K562 (cell line): Measurements from ENCODE around the gene RXRA. TPM values are rescaled to one million over a fixed set of nuclear protein-coding genes. Genes with fewer than 3 reads are reported as not detected.
A peak's percentile ranks its signal among the peaks of the same experiment; 100 is the strongest.

Source experiments
- ATAC-seq: fragments of 200-7000 bp; cut with Tn5 transposase; 3 replicates; pipeline ENCODE4 v1.9.1; 2020; ENCODE audit warnings: moderate library complexity
- BruUV-seq: library from RNA; stranded (reverse); fragments of 400-500 nt; replicated peaks from 2 replicates; lab custom pipeline; 2021; lab: Mats Ljungman, UMichigan
- CTCF ChIA-PET: fragments of 300-600 bp; formaldehyde crosslinking; extraction: SDS; loops from one replicate; lab custom pipeline; 2021; ENCODE audit warnings: low intra/inter-chr PET ratio; lab: Yijun Ruan, JAX
- POLR2A ChIA-PET: fragments of 300-600, 350-650 bp; sonication (Branson Sonifier 250); formaldehyde crosslinking; extraction: SDS; loops from one replicate; lab custom pipeline; 2021; ENCODE audit warnings: antibody characterized with exemption, inconsistent platforms; lab: Yijun Ruan, JAX
- DNase-seq, 4 experiments: peaks; one replicate each; pipeline versions ENCODE4 v3.0.0 to v3.0.0-alpha.2; 2011 to 2018; ENCODE audit warnings: low spot score in 3 of 4, mixed read lengths in 3 of 4; ENCODE audit errors: extremely low read depth in 1 of 4
- FAIRE-seq: peaks from 2 replicates; lab custom pipeline; 2011; peaks lifted over from hg19 to GRCh38; lab: Jason Lieb, UNC
- H2AFZ ChIP-seq: 2 replicates; pipeline ENCODE4 v1.6.0; 2011; ENCODE audit warnings: low read depth, low read length, control low read depth, inconsistent platforms
- H3K27ac ChIP-seq: fragments of 200-600 bp; 3 replicates; pipeline ENCODE4 v1.8.0; 2011; ENCODE audit warnings: low read depth, mild to moderate bottlenecking, control low read depth, inconsistent platforms, low read length, moderate library complexity, mixed read lengths; ENCODE audit errors: extremely low read depth
- H3K27me3 ChIP-seq, 2 experiments: fragments of 300-600 bp in 1 of 2; 2 replicates in 1 of 2; 3 replicates in 1 of 2; pipeline versions ENCODE4 v1.6.0 to v1.8.0; 2011; ENCODE audit warnings: inconsistent platforms in 2 of 2, low read length in 2 of 2, mild to moderate bottlenecking in 1 of 2, mixed read lengths in 1 of 2, moderate library complexity in 1 of 2; ENCODE audit not compliant: control insufficient read depth in 2 of 2, insufficient read depth in 2 of 2
- H3K36me3 ChIP-seq: fragments of 300-600 bp; 3 replicates; pipeline ENCODE4 v1.8.0; 2011; ENCODE audit warnings: mild to moderate bottlenecking, low read length, inconsistent platforms; ENCODE audit not compliant: control insufficient read depth, insufficient read depth
- H3K4me1 ChIP-seq, 2 experiments: fragments of 200-600 bp in 1 of 2; replicated peaks in 1 of 2; 2 replicates in 1 of 2; 3 replicates in 1 of 2; pipeline versions ENCODE4 v1.5.1 to v1.8.0; 2011; ENCODE audit warnings: inconsistent platforms in 2 of 2, low read length in 2 of 2, mild to moderate bottlenecking in 1 of 2, mixed read lengths in 1 of 2, moderate library complexity in 1 of 2; ENCODE audit not compliant: control insufficient read depth in 2 of 2, insufficient read depth in 2 of 2
- H3K4me2 ChIP-seq: 2 replicates; pipeline ENCODE4 v1.6.1; 2011; ENCODE audit warnings: low read length, control low read depth, inconsistent platforms, mixed read lengths; ENCODE audit not compliant: insufficient read depth
- H3K4me3 ChIP-seq: fragments of 200-600 bp; sonication (generic), shearing (Covaris generic); 2 replicates; pipeline ENCODE4 v1.5.1; 2016; ENCODE audit warnings: control low read depth, inconsistent platforms
- H3K79me2 ChIP-seq: fragments of 200-600 bp; 3 replicates; pipeline ENCODE4 v1.8.0; 2011; ENCODE audit warnings: low read length, inconsistent platforms; ENCODE audit not compliant: control insufficient read depth, insufficient read depth
- H3K9ac ChIP-seq, 2 experiments: 2 replicates each; pipeline versions ENCODE4 v1.6.0 to v1.6.1; 2011; ENCODE audit warnings: low read depth in 2 of 2, low read length in 2 of 2, control low read depth in 1 of 2, inconsistent platforms in 1 of 2, mild to moderate bottlenecking in 1 of 2, mixed read lengths in 1 of 2; ENCODE audit not compliant: insufficient read depth in 1 of 2
- H3K9me1 ChIP-seq: one replicate; pipeline ENCODE4 v1.6.0; 2011; ENCODE audit warnings: inconsistent platforms, mild to moderate bottlenecking, low read length, moderate library complexity; ENCODE audit not compliant: control insufficient read depth, insufficient read depth
- H3K9me3 ChIP-seq: replicated peaks from 2 replicates; pipeline ENCODE4 v1.5.1; 2011; ENCODE audit warnings: low read depth, low read length, inconsistent platforms; ENCODE audit not compliant: control insufficient read depth, insufficient read depth
- H4K20me1 ChIP-seq: replicated peaks from 2 replicates; pipeline ENCODE4 v1.6.1; 2011; ENCODE audit warnings: low read length, inconsistent platforms, mixed read lengths; ENCODE audit not compliant: control insufficient read depth, insufficient read depth
- SMARCA4 ChIP-seq: fragments of 450-650 bp; IDR thresholded peaks from 2 replicates; pipeline ENCODE4 v1.6.1; 2016
- YY1 ChIP-seq, 3 experiments: IDR thresholded peaks; 2 replicates each; pipeline ENCODE4 v1.6.1; 2011; ENCODE audit warnings: low read length in 2 of 3, mild to moderate bottlenecking in 2 of 3, moderate library complexity in 2 of 3, borderline replicate concordance in 1 of 3, control low read depth in 1 of 3, low read depth in 1 of 3; ENCODE audit not compliant: insufficient read depth in 3 of 3, insufficient replicate concordance in 2 of 3, control insufficient read depth in 1 of 3, insufficient read length in 1 of 3; ENCODE audit errors: extremely low read depth in 1 of 3
- WGBS: fragments of 100-300 bp; shearing (Covaris generic); methylation state at CpG from one replicate; pipeline ENCODE4 v1.1.6; 2016; ENCODE audit warnings: low coverage, mixed read lengths; ENCODE audit not compliant: insufficient coverage; ENCODE audit errors: missing lambda C conversion rate; 5-methylcytosine and 5-hydroxymethylcytosine counted together
- in situ Hi-C: fragments of 300-500 bp; cut with MboI; formaldehyde crosslinking; loops from 4 replicates; pipeline ENCODE4 v1.15.0; 2018; ENCODE audit warnings: inconsistent platforms, mixed read lengths
- intact Hi-C: fragments of 100-400 bp; cut with micrococcal nuclease; formaldehyde crosslinking; loops from 2 replicates; pipeline ENCODE4 v1.14.2; 2022
- polyA plus RNA-seq, 8 experiments: library from polyadenylated mRNA; depleted of rRNA in 4 of 8; stranded (reverse) in 5 of 8; unstranded in 3 of 8; fragments of >200 nt; fragmentation: Nextera tagmentation in 2 of 8; fragmentation: Illumina TruSeq in 1 of 8; extraction: Ambion mirVana in 2 of 8; extraction: Trizol in 1 of 8; gene quantifications; 2 replicates each; pipeline versions ENCODE4 v1.2.1 to v1.2.3, GENCODE V29; 2011 to 2014; ENCODE audit warnings: inconsistent platforms in 1 of 8, missing spikeins in 1 of 8
- total RNA-seq, 7 experiments: library from RNA; depleted of rRNA in 6 of 7; stranded (reverse); fragments of >200 nt in 6 of 7; fragmentation: Illumina TruSeq in 2 of 7; extraction: Trizol in 2 of 7; gene quantifications; 2 replicates each; pipeline versions ENCODE4 v1.2.1 to v1.2.3, GENCODE V29; 2011 to 2021; ENCODE audit warnings: low replicate concordance in 1 of 7
- TF ChIP-seq, protein P1 (sequence below): fragments of 450-650 bp; IDR thresholded peaks from 2 replicates; pipeline ENCODE4 v1.6.1; 2016; ENCODE audit warnings: mild to moderate bottlenecking, moderate library complexity

Gene RXRA
- total and polyA plus RNA-seq, 9 of the 15 experiments (the other 6 are each of a cell fraction or from before 2014, with no cell fraction given), result 0.35 to 23.6 (median 4.6) TPM

DNA sequence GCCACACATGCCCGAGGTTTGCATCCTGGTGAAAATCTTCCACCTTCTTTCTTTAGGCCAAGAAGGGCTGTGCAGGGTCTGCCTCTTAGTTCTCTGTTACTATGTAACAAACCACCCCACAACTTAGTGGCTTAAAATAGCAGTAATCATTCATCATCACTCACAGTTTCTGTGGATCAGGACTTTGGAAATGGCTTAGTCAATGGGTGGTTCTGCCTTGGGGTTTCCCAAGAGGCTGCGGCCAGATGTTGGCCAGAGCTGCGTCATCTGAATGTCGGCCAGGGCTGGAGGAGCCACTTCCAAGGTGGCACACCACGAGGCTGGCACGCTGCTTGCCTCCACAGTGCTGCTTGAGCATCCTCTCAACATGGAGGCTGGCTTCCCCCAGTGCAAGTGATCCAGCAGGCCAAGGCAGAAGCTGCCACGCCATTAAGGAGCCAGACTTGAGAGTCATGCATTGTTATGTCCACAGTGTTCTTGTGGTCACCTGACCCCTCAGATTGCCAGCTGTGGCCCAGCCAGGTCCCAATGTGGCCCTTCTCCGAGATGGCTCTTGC is 135.2 kb downstream of the RXRA start:
- no TSS peak for BruUV-seq

More for the DNA sequence above, 135.2 kb downstream of the RXRA start:
- POLR2A ChIA-PET, result no interaction called here
- H4K20me1 ChIP-seq, result peaks cover 4% of the 10 kb centered on the region; the same call in 1 of the 2 replicates
- intact Hi-C loops (no loop called here), in situ Hi-C loops (no loop called here)
- FAIRE-seq, result no peak
- H3K36me3 ChIP-seq, result no peaks in the 10 kb centered on the region
- no peak overlapping the region for H3K4me2 ChIP-seq
- no peak for DNase-seq
- WGBS, result 0% methylated on average over 7 of the region's 8 CpGs
- TF ChIP-seq, protein P1, sequence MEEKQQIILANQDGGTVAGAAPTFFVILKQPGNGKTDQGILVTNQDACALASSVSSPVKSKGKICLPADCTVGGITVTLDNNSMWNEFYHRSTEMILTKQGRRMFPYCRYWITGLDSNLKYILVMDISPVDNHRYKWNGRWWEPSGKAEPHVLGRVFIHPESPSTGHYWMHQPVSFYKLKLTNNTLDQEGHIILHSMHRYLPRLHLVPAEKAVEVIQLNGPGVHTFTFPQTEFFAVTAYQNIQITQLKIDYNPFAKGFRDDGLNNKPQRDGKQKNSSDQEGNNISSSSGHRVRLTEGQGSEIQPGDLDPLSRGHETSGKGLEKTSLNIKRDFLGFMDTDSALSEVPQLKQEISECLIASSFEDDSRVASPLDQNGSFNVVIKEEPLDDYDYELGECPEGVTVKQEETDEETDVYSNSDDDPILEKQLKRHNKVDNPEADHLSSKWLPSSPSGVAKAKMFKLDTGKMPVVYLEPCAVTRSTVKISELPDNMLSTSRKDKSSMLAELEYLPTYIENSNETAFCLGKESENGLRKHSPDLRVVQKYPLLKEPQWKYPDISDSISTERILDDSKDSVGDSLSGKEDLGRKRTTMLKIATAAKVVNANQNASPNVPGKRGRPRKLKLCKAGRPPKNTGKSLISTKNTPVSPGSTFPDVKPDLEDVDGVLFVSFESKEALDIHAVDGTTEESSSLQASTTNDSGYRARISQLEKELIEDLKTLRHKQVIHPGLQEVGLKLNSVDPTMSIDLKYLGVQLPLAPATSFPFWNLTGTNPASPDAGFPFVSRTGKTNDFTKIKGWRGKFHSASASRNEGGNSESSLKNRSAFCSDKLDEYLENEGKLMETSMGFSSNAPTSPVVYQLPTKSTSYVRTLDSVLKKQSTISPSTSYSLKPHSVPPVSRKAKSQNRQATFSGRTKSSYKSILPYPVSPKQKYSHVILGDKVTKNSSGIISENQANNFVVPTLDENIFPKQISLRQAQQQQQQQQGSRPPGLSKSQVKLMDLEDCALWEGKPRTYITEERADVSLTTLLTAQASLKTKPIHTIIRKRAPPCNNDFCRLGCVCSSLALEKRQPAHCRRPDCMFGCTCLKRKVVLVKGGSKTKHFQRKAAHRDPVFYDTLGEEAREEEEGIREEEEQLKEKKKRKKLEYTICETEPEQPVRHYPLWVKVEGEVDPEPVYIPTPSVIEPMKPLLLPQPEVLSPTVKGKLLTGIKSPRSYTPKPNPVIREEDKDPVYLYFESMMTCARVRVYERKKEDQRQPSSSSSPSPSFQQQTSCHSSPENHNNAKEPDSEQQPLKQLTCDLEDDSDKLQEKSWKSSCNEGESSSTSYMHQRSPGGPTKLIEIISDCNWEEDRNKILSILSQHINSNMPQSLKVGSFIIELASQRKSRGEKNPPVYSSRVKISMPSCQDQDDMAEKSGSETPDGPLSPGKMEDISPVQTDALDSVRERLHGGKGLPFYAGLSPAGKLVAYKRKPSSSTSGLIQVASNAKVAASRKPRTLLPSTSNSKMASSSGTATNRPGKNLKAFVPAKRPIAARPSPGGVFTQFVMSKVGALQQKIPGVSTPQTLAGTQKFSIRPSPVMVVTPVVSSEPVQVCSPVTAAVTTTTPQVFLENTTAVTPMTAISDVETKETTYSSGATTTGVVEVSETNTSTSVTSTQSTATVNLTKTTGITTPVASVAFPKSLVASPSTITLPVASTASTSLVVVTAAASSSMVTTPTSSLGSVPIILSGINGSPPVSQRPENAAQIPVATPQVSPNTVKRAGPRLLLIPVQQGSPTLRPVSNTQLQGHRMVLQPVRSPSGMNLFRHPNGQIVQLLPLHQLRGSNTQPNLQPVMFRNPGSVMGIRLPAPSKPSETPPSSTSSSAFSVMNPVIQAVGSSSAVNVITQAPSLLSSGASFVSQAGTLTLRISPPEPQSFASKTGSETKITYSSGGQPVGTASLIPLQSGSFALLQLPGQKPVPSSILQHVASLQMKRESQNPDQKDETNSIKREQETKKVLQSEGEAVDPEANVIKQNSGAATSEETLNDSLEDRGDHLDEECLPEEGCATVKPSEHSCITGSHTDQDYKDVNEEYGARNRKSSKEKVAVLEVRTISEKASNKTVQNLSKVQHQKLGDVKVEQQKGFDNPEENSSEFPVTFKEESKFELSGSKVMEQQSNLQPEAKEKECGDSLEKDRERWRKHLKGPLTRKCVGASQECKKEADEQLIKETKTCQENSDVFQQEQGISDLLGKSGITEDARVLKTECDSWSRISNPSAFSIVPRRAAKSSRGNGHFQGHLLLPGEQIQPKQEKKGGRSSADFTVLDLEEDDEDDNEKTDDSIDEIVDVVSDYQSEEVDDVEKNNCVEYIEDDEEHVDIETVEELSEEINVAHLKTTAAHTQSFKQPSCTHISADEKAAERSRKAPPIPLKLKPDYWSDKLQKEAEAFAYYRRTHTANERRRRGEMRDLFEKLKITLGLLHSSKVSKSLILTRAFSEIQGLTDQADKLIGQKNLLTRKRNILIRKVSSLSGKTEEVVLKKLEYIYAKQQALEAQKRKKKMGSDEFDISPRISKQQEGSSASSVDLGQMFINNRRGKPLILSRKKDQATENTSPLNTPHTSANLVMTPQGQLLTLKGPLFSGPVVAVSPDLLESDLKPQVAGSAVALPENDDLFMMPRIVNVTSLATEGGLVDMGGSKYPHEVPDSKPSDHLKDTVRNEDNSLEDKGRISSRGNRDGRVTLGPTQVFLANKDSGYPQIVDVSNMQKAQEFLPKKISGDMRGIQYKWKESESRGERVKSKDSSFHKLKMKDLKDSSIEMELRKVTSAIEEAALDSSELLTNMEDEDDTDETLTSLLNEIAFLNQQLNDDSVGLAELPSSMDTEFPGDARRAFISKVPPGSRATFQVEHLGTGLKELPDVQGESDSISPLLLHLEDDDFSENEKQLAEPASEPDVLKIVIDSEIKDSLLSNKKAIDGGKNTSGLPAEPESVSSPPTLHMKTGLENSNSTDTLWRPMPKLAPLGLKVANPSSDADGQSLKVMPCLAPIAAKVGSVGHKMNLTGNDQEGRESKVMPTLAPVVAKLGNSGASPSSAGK, result 0 out of 2 replicates have a peak, but pooled peaks have one; percentile 17
- TF ChIP-seq SMARCA4, result no peak
- TF ChIP-seq YY1 (IDR thresholded peaks at IDR 0.05; ENCODE audit: borderline replicate concordance in 1 of 3, control insufficient read depth in 1 of 3, extremely low read depth in 1 of 3, insufficient read depth in 3 of 3, insufficient read length in 1 of 3, insufficient replicate concordance in 2 of 3, low read depth in 1 of 3, low read length in 2 of 3), result peak in 1 of 3 experiments; percentile 64
- H2AFZ ChIP-seq, result no peak overlapping the region
- no peaks in the 10 kb centered on the region for H3K9me1 ChIP-seq
- H3K27ac ChIP-seq, result no peak overlapping the region
- CTCF ChIA-PET, result no interaction called here
- H3K9ac ChIP-seq, result no peak overlapping the region
- peaks cover 0 to 21% of the 10 kb centered on the region in 2 experiments; a peak in 3 of 5 replicates for H3K27me3 ChIP-seq
- H3K4me1 ChIP-seq, result peaks cover 0 to 26% of the 10 kb centered on the region in 2 experiments; a peak in 3 of 5 replicates
- H3K4me3 ChIP-seq, result no peak overlapping the region
- no peaks in the 10 kb centered on the region for H3K79me2 ChIP-seq
- H3K9me3 ChIP-seq, result 0 out of 2 replicates have a peak, but pooled peaks cover 2% of the 10 kb centered on the region
- ATAC-seq, result no peak
